Retinal pigment epithelial cell (primary cell): ENCODE results near the gene RIN3.

ENCODE experiments used
- DNase-seq: peaks from one replicate; pipeline ENCODE4 v3.0.0-alpha.2; 2010; ENCODE audit warnings: low read depth
- H3K4me3 ChIP-seq: 2 replicates; pipeline ENCODE4 v1.5.1; 2011; ENCODE audit warnings: mild to moderate bottlenecking, low read length, control low read depth, moderate library complexity
- TF ChIP-seq, protein P1 (sequence below): conservative IDR thresholded peaks from 2 replicates; pipeline ENCODE4 v1.5.1; 2011; ENCODE audit warnings: low read depth, low read length, control low read depth, inconsistent platforms

Gene RIN3

DNA sequence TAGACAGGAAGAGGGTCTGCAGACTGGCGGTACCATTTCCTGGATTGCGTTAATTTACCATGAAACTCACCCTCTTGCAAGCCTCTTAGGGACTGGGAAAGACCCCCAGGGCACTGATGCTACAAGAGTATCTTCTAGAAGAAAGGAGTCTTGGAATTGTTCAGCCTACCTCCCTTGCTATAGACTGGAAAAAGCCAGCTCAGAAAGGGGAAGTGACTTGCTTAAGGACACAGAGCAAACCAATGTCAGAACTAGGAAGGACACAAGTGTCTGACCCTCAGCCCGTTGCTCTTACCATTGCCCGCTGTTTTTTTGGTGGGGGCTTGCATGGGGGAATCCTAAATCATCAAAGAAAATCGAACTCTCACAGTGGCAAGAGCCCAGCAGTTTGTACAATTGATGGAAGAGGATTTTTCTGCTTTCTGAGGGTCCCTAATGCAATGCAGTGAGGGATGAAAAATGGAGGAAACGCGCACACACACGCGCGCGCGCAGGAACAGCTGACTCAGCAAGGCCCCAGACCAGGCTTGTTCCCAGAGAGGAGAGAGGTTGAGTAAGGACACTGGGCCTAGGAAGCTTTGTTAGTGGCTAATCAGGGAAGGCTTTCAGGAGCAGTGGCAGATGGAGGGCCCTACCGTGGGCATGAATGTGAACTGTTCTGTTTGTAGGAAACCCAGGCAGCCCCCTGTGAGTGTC, 50.9 kb downstream of the RIN3 start:
- TF ChIP-seq, protein P1, sequence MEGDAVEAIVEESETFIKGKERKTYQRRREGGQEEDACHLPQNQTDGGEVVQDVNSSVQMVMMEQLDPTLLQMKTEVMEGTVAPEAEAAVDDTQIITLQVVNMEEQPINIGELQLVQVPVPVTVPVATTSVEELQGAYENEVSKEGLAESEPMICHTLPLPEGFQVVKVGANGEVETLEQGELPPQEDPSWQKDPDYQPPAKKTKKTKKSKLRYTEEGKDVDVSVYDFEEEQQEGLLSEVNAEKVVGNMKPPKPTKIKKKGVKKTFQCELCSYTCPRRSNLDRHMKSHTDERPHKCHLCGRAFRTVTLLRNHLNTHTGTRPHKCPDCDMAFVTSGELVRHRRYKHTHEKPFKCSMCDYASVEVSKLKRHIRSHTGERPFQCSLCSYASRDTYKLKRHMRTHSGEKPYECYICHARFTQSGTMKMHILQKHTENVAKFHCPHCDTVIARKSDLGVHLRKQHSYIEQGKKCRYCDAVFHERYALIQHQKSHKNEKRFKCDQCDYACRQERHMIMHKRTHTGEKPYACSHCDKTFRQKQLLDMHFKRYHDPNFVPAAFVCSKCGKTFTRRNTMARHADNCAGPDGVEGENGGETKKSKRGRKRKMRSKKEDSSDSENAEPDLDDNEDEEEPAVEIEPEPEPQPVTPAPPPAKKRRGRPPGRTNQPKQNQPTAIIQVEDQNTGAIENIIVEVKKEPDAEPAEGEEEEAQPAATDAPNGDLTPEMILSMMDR: no peak
- DNase-seq: no peak
- H3K4me3 ChIP-seq: no peak overlapping the region

DNA sequence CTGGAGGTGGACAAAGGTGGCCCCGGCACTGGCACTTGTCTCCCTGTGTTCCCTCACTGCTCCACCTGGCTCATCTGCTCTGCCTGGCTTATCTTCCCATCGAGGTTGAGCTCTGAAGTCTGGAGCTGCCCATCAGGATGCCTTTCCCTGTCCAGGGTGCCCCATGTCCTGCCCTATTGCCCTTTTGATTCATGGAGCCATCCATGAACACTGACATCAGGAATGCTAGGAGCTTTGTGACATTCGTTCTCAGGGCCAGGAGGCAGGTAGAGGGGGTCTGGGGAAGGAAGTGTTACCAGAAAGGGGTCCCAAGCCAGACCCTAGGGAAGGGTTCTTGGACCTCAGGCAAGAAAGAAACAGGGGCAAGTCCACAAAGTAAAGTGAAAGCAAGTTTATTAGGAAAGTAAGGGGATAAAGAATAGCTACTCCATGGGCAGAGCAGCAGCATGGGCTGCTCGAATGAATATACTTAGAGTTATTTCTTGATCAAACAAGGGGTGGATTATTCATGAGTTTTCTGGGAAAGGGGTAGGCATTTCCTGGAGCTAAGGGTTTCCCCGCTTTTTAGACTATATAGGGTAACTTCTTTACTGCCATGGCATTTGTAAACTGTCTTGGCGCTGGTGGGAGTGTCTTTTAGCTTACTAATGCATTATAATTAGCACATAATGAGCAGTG, 51.6 kb downstream of the RIN3 start:
- no peak overlapping the region for H3K4me3 ChIP-seq
- TF ChIP-seq, protein P1: no peak
- no peak for DNase-seq

DNA sequence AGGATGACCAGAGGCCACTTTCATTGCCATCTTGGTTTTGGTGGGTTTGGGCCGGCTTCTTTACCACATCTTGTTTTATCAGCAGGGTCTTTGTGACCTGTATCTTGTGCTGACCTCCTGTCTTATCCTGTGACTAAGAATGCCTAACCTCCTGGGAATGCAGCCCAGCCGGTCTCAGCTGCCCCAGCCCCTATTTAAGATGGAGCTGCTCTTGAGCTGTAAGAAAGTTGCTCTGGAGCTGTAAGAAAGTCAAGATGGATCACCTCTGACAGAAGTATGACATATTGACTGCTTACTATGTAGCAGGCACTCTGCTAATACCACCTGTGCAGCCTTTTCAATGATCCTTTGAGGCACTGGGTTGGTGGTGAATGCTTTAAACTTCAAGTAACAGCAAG, 52.1 kb downstream of the RIN3 start:
- H3K4me3 ChIP-seq: no peak overlapping the region
- DNase-seq: no peak
- TF ChIP-seq, protein P1: no peak

DNA sequence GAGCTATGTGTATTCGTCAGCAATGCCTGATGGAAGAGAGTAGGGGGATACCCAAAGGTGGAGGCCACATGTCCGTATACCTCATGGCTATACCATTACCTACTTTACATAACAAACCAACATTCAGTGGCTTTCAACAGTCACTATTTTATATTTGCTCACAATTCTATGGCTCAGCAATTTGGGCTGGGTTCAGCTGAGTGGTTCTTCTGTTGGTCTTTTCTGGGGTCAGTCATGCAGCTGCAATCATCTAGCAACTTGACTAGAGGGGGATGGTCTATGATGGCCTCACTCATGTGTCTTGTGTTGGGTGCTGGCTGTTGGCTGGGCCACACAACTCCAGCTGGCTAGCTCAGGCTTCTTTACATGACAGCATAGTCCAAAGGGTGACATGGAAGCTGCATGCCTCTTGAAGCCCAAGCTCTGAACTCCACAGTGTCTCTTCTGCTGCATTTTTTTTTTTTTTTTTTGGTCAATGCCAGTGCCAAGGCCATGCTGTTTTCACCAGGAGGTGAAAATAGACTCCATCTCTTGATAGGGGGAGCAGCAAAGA, 53.7 kb downstream of the RIN3 start:
- TF ChIP-seq, protein P1: no peak
- DNase-seq: no peak
- no peak overlapping the region for H3K4me3 ChIP-seq

DNA sequence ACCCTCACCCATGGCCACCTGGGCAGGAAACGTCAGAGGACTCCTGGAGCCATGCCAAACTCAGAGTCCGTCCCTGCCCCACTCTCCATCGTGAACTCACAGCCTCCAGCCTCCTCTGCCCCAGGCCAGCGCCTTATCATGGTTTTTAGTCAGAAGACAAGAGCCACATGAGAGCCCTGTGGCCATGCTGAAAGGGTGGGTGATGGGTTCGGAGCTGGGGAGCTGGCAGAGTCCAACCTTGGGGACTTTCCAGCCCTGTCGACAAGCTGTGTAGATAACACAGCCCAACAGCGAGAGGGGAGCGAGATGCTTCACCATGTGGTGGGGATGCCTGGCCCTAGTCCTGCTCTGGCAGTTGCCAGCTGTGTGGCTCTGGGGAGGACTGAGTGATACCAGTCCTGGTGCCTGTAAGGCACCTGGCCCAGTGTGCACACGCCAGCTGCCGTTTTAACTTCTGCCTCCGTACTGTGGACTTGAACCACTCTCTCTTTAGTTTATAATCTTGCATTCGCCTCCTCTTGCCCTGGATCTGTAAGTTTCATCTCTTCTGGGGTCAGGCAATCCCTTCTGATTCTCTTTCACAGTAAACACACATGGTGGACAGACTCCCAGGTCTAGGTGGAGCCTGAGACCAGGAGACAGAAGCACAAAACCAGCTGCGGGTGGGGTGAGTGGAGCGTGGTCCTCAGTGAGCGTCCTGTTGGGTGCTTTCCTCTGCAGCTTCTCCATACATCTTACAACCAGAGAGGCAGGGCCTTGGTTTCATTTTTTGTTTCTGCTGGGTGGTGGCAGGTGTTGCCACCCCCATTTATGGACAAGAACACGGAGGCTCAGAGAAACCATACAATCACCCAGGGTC, 55.3 kb downstream of the RIN3 start:
- DNase-seq: no peak
- TF ChIP-seq, protein P1: no peak
- no peak overlapping the region for H3K4me3 ChIP-seq

DNA sequence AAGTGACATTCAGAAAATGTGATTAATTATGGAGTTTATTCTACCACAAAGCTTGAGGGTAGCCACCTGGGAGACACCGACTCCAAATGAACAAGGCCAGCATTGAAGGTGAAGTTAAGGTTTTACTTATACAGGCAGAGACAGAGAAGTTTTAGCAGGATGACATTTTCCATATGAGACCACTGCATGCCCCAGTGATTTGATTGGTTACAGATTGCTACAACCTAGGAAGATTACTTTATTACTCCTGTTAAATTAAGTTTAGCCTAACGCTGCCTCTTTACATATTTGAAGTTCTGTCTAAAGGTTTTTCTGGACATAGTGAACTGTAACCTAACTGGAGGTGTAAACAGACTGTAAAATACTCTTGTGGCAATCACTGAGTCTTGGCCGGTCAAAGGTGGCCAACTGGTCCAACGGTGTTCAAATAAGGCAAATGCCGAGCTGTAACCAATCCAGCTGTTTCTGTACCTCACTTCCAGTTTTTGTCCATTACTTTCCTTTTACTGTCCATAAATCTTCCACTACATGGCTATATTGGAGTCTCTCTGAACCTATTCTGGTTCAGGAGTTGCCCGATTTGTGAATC, 57.2 kb downstream of the RIN3 start:
- TF ChIP-seq, protein P1: no peak
- H3K4me3 ChIP-seq: no peak overlapping the region
- DNase-seq: no peak
